ENCODE measurements around the gene SZT2. TPM values are rescaled to one million over a fixed set of nuclear protein-coding genes. Genes with fewer than 3 reads are reported as not detected.

Gene SZT2
- total and polyA plus RNA-seq, 9 donors: 10.5 to 20.1 (median 14.9) TPM

GRCh38 chr1:43350976-43351375 is 38.7 kb upstream of the SZT2 start:
- H3K4me1 ChIP-seq (ENCODE audit: control insufficient read depth, insufficient read depth, low read length): peaks cover 14% of the 10 kb centered on the region
- WGBS (ENCODE audit: insufficient coverage): no CpG with 5 or more reads among the region's 1 CpG

DNA sequence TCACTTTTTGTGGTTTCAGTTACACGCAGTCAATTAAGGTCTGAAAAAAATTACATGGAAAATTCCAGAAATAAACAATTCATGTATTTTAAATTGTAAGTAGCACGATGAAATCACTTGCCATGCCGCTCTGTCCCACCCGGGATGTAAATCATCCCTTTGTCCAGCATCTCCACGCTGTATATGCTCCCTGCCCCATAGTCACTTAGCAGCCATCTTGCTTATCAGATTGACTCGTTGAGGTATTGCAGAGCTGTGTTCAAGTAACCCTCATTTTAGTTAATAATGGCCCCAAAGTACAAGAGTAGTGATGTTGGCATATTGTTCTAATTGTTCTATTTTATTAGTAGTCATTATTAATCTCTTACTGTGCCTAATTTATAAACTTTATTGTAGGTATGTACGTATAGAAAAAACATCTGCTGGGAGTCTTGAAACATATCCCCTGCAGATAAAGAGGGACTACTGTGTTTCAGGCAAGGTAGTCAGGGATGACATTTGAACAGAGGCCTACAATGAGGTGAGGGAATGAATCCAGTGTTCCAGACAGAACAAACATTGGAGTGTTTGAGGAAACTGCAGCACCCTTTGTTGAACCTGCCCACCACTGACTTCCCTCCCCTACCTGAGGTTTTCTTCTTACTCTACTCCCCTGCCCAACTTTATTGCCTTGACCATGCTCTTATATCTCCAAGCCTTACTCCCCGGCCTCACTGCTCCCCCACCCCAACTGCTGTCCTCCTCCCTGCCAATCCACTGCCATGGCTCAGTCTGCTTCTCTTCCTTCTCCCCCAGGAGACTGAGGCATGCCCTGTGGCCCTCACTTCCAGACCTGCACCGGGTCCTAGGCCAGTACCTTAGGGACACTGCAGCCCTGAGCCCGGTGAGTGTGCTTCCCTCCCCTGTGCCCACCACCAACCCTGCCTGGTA is 38.0 kb upstream of the SZT2 start:
- H3K36me3 ChIP-seq (ENCODE audit: control insufficient read depth, insufficient read depth, low read length): no peaks in the 10 kb centered on the region
- H3K9me3 ChIP-seq (replicated peaks; ENCODE audit: control insufficient read depth, low read depth, low read length): no peaks in the 10 kb centered on the region
- H3K4me1 ChIP-seq (ENCODE audit: control insufficient read depth, insufficient read depth, low read length): peaks cover 14% of the 10 kb centered on the region
- H3K27ac ChIP-seq (ENCODE audit: low read length): no peak overlapping the region
- no peak for DNase-seq
- H3K27me3 ChIP-seq (ENCODE audit: control insufficient read depth, insufficient read depth, low read length): peaks cover 14% of the 10 kb centered on the region
- H3K4me3 ChIP-seq (ENCODE audit: low read length): no peak overlapping the region
- WGBS (ENCODE audit: insufficient coverage): 82% methylated on average over 5 of the region's 10 CpGs

More at GRCh38 chr1:43350976-43351375, 38.7 kb upstream of the SZT2 start:
- H3K27ac ChIP-seq (ENCODE audit: low read length): no peak overlapping the region
- no peaks in the 10 kb centered on the region for H3K36me3 ChIP-seq (ENCODE audit: control insufficient read depth, insufficient read depth, low read length)
- no peaks in the 10 kb centered on the region for H3K9me3 ChIP-seq (replicated peaks; ENCODE audit: control insufficient read depth, low read depth, low read length)
- no peak for DNase-seq
- no peak overlapping the region for H3K4me3 ChIP-seq (ENCODE audit: low read length)
- peaks cover 16% of the 10 kb centered on the region for H3K27me3 ChIP-seq (ENCODE audit: control insufficient read depth, insufficient read depth, low read length)

GRCh38 chr1:43352351-43352705 is 37.4 kb upstream of the SZT2 start:
- Histone ChIP-seq H3K9me3 (replicated peaks; ENCODE audit: control insufficient read depth, low read depth, low read length) (no peaks in the 10 kb centered on the region), H3K27ac (ENCODE audit: low read length) (no peak overlapping the region), H3K36me3 (ENCODE audit: control insufficient read depth, insufficient read depth, low read length) (no peaks in the 10 kb centered on the region), H3K4me1 (ENCODE audit: control insufficient read depth, insufficient read depth, low read length) (peaks cover 14% of the 10 kb centered on the region), H3K4me3 (ENCODE audit: low read length) (no peak overlapping the region), H3K27me3 (ENCODE audit: control insufficient read depth, insufficient read depth, low read length) (peaks cover 12% of the 10 kb centered on the region)
- no peak for DNase-seq
- 81% methylated on average over 2 of the region's 2 CpGs for WGBS (ENCODE audit: insufficient coverage)

DNA sequence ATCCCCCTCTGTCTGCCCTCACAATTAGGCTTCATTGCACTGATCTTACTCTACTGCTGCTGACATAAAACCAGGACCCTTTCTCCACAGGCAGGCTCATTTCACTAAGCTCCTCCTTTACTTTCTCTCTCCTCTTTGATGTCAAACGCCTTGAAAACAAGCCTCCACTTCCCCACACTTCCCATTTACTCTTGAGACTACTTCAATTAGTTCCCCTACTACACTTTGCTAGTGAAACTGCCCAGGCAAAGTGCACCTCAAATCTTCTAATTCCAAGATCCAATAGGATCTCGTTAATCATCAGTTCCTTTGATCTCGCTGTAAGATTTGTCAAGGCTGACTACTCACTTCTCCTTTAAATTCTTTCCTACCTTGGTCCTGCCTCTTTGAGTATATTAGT is 36.8 kb upstream of the SZT2 start:
- no peaks in the 10 kb centered on the region for H3K9me3 ChIP-seq (replicated peaks; ENCODE audit: control insufficient read depth, low read depth, low read length)
- no peak overlapping the region for H3K4me3 ChIP-seq (ENCODE audit: low read length)
- 6% methylated on average over 1 of the region's 3 CpGs for WGBS (ENCODE audit: insufficient coverage)
- peaks cover 15% of the 10 kb centered on the region for H3K4me1 ChIP-seq (ENCODE audit: control insufficient read depth, insufficient read depth, low read length)
- H3K27me3 ChIP-seq (ENCODE audit: control insufficient read depth, insufficient read depth, low read length): peaks cover 12% of the 10 kb centered on the region
- DNase-seq: no peak
- H3K27ac ChIP-seq (ENCODE audit: low read length): no peak overlapping the region
- H3K36me3 ChIP-seq (ENCODE audit: control insufficient read depth, insufficient read depth, low read length): no peaks in the 10 kb centered on the region

DNA sequence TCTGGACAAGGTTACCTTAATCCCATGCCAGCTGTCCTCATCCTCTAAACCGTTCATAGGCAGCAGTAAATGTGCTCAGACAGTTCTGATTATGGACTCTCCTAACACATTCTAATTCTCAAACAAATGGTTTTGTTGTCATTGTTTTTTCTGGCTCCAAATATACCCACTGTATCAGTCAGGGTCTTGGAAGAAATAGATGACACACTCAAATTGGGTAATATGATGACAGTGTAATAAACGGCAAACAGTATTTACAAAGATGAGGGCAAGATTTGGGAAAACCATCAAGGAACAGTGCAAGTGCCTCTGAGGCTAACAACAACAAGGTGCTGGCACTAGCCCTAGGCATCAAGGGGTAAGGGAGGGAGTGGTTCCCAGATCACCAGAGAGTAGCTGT is 35.2 kb upstream of the SZT2 start:
- Histone ChIP-seq H3K4me1 (ENCODE audit: control insufficient read depth, insufficient read depth, low read length) (peaks cover 15% of the 10 kb centered on the region), H3K27me3 (ENCODE audit: control insufficient read depth, insufficient read depth, low read length) (no peaks in the 10 kb centered on the region), H3K27ac (ENCODE audit: low read length) (no peak overlapping the region), H3K4me3 (ENCODE audit: low read length) (no peak overlapping the region), H3K36me3 (ENCODE audit: control insufficient read depth, insufficient read depth, low read length) (no peaks in the 10 kb centered on the region), H3K9me3 (replicated peaks; ENCODE audit: control insufficient read depth, low read depth, low read length) (no peaks in the 10 kb centered on the region)
- 86% methylated on average over 1 of the region's 2 CpGs for WGBS (ENCODE audit: insufficient coverage)
- DNase-seq: no peak

- Histone ChIP-seq H3K27me3 (ENCODE audit: control insufficient read depth, insufficient read depth, low read length) (no peaks in the 10 kb centered on the region), H3K4me3 (ENCODE audit: low read length) (no peak overlapping the region), H3K36me3 (ENCODE audit: control insufficient read depth, insufficient read depth, low read length) (peaks cover 1% of the 10 kb centered on the region), H3K4me1 (ENCODE audit: control insufficient read depth, insufficient read depth, low read length) (peaks cover 17% of the 10 kb centered on the region), H3K27ac (ENCODE audit: low read length) (no peak overlapping the region), H3K9me3 (replicated peaks; ENCODE audit: control insufficient read depth, low read depth, low read length) (no peaks in the 10 kb centered on the region)
- DNase-seq: no peak
- no CpG with 5 or more reads among the region's 2 CpGs for WGBS (ENCODE audit: insufficient coverage)
Measured at GRCh38 chr1:43354936-43355335, 34.8 kb upstream of the SZT2 start.

- 89% methylated on average over 3 of the region's 4 CpGs for WGBS (ENCODE audit: insufficient coverage)
- no peak for DNase-seq
- Histone ChIP-seq H3K4me1 (ENCODE audit: control insufficient read depth, insufficient read depth, low read length) (peaks cover 30% of the 10 kb centered on the region), H3K27ac (ENCODE audit: low read length) (no peak overlapping the region), H3K36me3 (ENCODE audit: control insufficient read depth, insufficient read depth, low read length) (peaks cover 22% of the 10 kb centered on the region), H3K4me3 (ENCODE audit: low read length) (no peak overlapping the region), H3K9me3 (replicated peaks; ENCODE audit: control insufficient read depth, low read depth, low read length) (no peaks in the 10 kb centered on the region), H3K27me3 (ENCODE audit: control insufficient read depth, insufficient read depth, low read length) (no peaks in the 10 kb centered on the region)
Measured at GRCh38 chr1:43357251-43357650, 32.4 kb upstream of the SZT2 start.

DNA sequence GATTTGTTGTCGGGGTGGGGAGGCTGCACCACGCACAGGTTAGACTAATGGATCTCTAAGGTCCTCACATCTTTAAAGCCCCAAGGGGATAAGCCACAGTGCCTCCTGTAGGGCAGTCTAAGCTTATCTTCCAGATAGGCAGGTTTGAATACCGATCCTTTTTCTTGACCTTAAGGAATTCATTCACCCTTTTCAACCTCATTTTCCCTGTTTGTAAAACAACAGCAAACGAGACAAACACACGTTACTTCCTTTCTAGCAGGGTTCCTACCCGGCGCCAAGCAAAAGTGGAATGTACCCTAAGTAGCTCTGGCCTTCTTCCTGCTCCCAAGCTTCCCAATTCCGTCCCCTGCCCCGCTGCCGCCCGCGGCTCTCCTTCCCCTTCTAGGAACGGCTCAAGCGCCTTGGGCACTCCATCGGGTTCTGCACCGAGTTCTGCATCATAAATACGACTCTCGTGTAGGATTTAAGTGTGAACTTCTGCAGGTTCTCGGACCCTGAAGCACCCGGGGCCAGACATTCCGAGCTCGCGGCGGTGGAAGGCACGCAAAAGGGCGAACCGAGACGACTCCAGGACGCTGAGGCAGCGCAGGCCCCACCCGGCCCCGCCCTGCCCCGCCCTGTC is 31.5 kb upstream of the SZT2 start:
- no peaks in the 10 kb centered on the region for H3K9me3 ChIP-seq (replicated peaks; ENCODE audit: control insufficient read depth, low read depth, low read length)
- DNase-seq: no peak
- H3K4me1 ChIP-seq (ENCODE audit: control insufficient read depth, insufficient read depth, low read length): peaks cover 30% of the 10 kb centered on the region
- under 1% methylated on average over 27 of the region's 33 CpGs for WGBS (ENCODE audit: insufficient coverage)
- peaks cover 25% of the 10 kb centered on the region for H3K36me3 ChIP-seq (ENCODE audit: control insufficient read depth, insufficient read depth, low read length)
- peak overlapping the region; percentile 87 for H3K27ac ChIP-seq (ENCODE audit: low read length)
- H3K4me3 ChIP-seq (ENCODE audit: low read length): peak overlapping the region; percentile 81
- H3K27me3 ChIP-seq (ENCODE audit: control insufficient read depth, insufficient read depth, low read length): no peaks in the 10 kb centered on the region

DNA sequence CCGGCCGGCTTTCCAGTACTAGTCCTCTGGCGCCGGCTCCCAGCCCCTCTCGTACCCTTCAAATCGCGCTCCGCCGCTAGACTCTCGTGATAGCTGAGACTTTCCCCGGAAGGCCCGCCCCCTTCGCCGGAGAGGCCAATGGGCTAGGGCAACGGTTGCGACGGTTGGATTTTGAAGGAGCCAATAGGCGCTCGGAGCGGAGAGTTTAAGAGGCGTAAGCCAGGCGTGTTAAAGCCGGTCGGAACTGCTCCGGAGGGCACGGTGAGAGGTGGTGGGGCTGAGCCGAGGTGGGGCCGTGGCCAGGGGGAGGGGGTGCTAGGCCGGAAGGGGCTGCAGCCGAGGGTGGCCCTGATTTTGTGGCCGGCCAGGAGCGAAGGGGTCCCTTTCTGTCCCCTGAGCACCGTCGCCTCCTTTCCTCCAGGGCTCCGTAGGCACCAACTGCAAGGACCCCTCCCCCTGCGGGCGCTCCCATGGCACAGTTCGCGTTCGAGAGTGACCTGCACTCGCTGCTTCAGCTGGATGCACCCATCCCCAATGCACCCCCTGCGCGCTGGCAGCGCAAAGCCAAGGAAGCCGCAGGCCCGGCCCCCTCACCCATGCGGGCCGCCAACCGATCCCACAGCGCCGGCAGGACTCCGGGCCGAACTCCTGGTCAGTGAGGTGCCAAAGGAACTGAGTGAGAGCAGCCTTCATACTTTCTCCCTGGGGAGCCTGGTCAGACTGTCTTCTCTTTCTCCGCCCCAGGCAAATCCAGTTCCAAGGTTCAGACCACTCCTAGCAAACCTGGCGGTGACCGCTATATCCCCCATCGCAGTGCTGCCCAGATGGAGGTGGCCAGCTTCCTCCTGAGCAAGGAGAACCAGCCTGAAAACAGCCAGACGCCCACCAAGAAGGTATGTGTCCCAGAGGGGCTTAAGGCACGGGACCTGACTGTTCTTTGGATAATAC is 30.7 kb upstream of the SZT2 start, which contains the start of gene CDC20:
Gene CDC20, plus strand, starts transcription at position 236 of the 948 bp plus-strand sequence. Its CDS starts 235 bp downstream, at position 471.
- Histone ChIP-seq H3K36me3 (ENCODE audit: control insufficient read depth, insufficient read depth, low read length) (peaks cover 32% of the 10 kb centered on the region), H3K4me1 (ENCODE audit: control insufficient read depth, insufficient read depth, low read length) (peaks cover 30% of the 10 kb centered on the region), H3K9me3 (replicated peaks; ENCODE audit: control insufficient read depth, low read depth, low read length) (no peaks in the 10 kb centered on the region), H3K27ac (ENCODE audit: low read length) (peak within 1 kb of the TSS; percentile 87), H3K27me3 (ENCODE audit: control insufficient read depth, insufficient read depth, low read length) (no peaks in the 10 kb centered on the region), H3K4me3 (ENCODE audit: low read length) (peak within 1 kb of the TSS; percentile 81)
- WGBS (ENCODE audit: insufficient coverage): under 1% methylated on average over 54 of the region's 59 CpGs
- DNase-seq: peak; percentile 98
